Measurements from ENCODE around the gene HES1.
"Not testable (repeated sequence)": the region's sequence is repeated elsewhere in the genome, so short reads cannot be mapped to it uniquely, and the experiment has no call there.

The HES1 gene

DNA sequence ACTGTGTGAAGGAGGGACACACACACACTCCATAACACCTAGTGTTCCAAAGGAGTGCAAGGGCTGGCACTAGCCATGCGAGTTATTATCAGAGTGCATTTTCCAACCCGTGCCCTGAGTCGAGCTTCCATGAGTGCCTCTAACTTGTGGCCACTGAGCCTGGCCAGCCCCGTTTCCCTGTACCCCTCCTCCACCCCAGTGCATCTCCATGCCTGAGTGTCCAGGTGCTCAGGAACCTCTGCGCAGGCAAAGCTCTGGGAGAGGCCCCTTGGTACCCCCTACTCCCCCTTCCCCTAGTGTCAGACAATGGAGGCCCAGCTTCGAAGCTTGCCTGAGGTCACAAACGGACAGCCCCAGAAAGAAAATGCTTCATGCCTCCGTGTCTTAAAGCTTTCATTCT, 45.2 kb upstream of the HES1 start:
- Mint-ChIP-seq H3K9me3 (no peaks in the 10 kb centered on the region), H3K4me3 (no peak overlapping the region), H3K27me3 (ENCODE audit: low read depth) (peaks cover 7% of the 10 kb centered on the region), H3K36me3 (ENCODE audit: low read depth) (no peaks in the 10 kb centered on the region), H3K27ac (peak overlapping the region; percentile 34 to 50 (median 44)), H3K4me1 (peaks cover 61% of the 10 kb centered on the region)
- TF ChIP-seq, protein P1, sequence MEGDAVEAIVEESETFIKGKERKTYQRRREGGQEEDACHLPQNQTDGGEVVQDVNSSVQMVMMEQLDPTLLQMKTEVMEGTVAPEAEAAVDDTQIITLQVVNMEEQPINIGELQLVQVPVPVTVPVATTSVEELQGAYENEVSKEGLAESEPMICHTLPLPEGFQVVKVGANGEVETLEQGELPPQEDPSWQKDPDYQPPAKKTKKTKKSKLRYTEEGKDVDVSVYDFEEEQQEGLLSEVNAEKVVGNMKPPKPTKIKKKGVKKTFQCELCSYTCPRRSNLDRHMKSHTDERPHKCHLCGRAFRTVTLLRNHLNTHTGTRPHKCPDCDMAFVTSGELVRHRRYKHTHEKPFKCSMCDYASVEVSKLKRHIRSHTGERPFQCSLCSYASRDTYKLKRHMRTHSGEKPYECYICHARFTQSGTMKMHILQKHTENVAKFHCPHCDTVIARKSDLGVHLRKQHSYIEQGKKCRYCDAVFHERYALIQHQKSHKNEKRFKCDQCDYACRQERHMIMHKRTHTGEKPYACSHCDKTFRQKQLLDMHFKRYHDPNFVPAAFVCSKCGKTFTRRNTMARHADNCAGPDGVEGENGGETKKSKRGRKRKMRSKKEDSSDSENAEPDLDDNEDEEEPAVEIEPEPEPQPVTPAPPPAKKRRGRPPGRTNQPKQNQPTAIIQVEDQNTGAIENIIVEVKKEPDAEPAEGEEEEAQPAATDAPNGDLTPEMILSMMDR (IDR thresholded peaks at IDR 0.05; ENCODE audit: unreplicated experiment in 3 of 3): no peak

DNA sequence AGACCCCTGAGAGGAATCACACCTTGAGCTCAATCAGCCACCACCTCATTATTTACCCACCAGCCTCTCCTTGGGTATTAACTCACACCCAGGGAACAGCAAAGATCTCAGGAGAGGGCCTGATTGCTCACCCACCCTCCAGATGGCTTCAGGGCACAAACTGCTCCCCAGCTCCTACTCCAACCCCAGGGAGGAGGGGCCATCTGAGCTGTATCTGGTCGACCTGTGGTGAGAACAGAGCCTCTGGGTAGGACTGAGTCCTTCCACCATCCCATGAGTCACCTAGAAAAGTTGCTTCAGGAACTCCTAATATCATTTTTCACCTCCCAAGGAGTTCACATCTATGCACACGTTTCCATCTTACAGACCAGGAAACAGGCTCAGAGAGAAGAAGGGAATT, 44.8 kb upstream of the HES1 start:
- H3K9me3 Mint-ChIP-seq: no peaks in the 10 kb centered on the region
- H3K36me3 Mint-ChIP-seq (ENCODE audit: low read depth): no peaks in the 10 kb centered on the region
- TF ChIP-seq, protein P1 (IDR thresholded peaks at IDR 0.05; ENCODE audit: unreplicated experiment in 3 of 3): no peak
- peak overlapping the region; percentile 34 to 50 (median 44) for H3K27ac Mint-ChIP-seq
- H3K4me1 Mint-ChIP-seq: peaks cover 61% of the 10 kb centered on the region
- no peak overlapping the region for H3K4me3 Mint-ChIP-seq
- H3K27me3 Mint-ChIP-seq (ENCODE audit: low read depth): peaks cover 11% of the 10 kb centered on the region

DNA sequence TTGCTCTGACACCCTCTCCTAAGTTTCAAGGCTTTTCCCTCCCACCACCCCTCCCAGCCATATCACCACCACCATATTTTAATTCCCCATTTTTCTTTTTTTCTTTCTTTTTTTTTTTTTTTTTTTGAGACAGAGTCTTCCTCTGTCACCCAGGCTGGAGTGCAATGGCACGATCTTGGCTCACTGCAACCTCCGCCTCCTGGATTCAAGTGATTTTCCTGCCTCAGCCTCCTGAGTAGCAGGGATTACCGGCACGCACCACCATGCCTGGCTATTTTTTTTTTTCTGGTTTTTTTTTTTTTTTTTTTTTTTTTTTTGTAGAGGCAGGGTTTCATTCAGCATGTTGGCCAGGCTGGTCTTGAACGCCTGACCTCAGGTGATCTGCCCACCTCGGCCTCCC, 44.1 kb upstream of the HES1 start:
- H3K4me3 Mint-ChIP-seq; H3K9me3 Mint-ChIP-seq; H3K36me3 Mint-ChIP-seq (ENCODE audit: low read depth): not testable (repeated sequence)
- peak overlapping the region; percentile 50 to 76 (median 73) for H3K27ac Mint-ChIP-seq
- H3K27me3 Mint-ChIP-seq (ENCODE audit: low read depth): peaks cover 12% of the 10 kb centered on the region
- H3K4me1 Mint-ChIP-seq: peaks cover 58% of the 10 kb centered on the region

DNA sequence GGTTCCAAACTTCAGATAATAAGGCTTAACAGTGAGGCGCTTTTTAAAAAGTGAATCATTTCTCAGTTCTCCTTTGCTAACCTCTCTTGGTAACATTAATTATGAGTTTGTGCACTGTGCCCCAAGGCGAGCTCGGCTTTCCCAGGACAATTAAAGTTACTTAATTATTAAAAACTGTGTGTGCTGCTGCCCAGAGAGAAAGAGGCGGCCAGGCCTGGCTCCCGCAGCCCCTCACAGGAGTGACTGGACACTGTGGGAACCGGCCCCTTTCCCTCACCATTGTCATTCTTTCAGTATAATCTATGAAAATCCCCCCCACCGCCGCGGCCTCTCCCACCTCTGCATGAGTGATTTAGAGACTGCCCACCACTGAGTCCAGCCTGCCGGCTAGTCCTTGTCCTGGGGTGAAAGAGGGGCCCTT, 43.1 kb upstream of the HES1 start:
- H3K4me3 Mint-ChIP-seq: no peak overlapping the region
- TF ChIP-seq, protein P1 (IDR thresholded peaks at IDR 0.05; ENCODE audit: unreplicated experiment in 3 of 3): no peak
- H3K27me3 Mint-ChIP-seq (ENCODE audit: low read depth): peaks cover 18% of the 10 kb centered on the region
- no peaks in the 10 kb centered on the region for H3K36me3 Mint-ChIP-seq (ENCODE audit: low read depth)
- H3K27ac Mint-ChIP-seq: peak overlapping the region; percentile 73 to 85 (median 76)
- H3K9me3 Mint-ChIP-seq: no peaks in the 10 kb centered on the region
- peaks cover 58% of the 10 kb centered on the region for H3K4me1 Mint-ChIP-seq

DNA sequence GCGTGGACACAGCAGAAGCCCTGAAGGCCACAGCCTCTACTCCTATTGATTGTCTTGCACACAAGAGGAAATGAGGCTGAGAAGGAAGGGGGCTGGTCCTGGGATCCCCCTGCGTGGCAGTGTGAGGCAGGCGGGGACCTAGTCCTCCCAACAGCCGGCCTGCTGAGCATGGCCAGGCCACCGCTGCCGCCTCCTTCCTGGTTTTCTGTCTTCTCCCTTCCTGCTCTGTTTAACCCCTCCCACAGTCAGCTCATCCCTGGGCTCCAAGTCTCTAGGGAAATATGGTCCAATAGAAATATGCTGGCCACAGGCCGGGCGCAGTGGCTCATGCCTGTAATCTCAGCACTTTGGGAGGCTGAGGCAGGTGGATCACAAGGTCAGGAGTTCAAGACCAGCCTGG, 42.1 kb upstream of the HES1 start:
- TF ChIP-seq, protein P1 (IDR thresholded peaks at IDR 0.05; ENCODE audit: unreplicated experiment in 3 of 3): no peak
- Mint-ChIP-seq H3K4me3 (no peak overlapping the region), H3K27me3 (ENCODE audit: low read depth) (peaks cover 25% of the 10 kb centered on the region), H3K4me1 (peaks cover 58% of the 10 kb centered on the region), H3K36me3 (ENCODE audit: low read depth) (no peaks in the 10 kb centered on the region), H3K27ac (peak overlapping the region in 2 of 3 experiments; percentile 79 to 85), H3K9me3 (no peaks in the 10 kb centered on the region)

DNA sequence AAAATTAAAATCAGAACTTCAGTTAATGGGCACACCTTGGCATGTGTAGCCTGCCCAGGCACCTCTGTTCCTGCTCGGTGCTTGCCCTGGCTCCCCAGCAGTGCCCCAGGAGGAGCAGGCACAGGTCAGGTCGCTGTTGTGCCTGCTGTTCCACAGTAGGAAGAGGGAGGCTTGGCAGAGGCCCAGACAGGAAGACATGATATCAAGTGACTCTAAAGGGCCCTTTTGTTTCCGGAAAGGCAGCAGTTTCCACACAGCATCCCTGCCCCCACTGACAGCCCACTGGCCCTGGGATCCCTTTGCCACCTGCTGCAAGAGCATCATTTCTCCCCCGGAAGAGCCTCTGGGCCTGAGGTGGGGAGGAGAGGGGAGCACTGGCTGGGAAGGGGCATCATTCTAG, 40.5 kb upstream of the HES1 start:
- Mint-ChIP-seq H3K9me3 (no peaks in the 10 kb centered on the region), H3K27me3 (ENCODE audit: low read depth) (peaks cover 38% of the 10 kb centered on the region)

More for the DNA sequence above, 40.5 kb upstream of the HES1 start:
- Mint-ChIP-seq H3K4me1 (peaks cover 55% of the 10 kb centered on the region), H3K4me3 (no peak overlapping the region), H3K36me3 (ENCODE audit: low read depth) (no peaks in the 10 kb centered on the region), H3K27ac (peak overlapping the region; percentile 13 to 58 (median 22))
- TF ChIP-seq, protein P1 (IDR thresholded peaks at IDR 0.05; ENCODE audit: unreplicated experiment in 3 of 3): no peak

All from nephron (organoid).